HL-60/S4 treated with retinoic acid at 250 ng/mL for 4 days and 3 days (cell line): ENCODE measurements around the gene LCMT1.

Experiments
- in situ Hi-C: fragments of 300-500 bp; cut with MboI; formaldehyde crosslinking; loops from 2 replicates; pipeline ENCODE4 v1.7.0; 2022; ENCODE audit warnings: low sequenced_read_pairs

The LCMT1 gene

GRCh38 chr16:25187491-25187795 is 75.9 kb downstream of the LCMT1 start:
- in situ Hi-C loops: no loop called here

GRCh38 chr16:25189305-25189704 is 77.8 kb downstream of the LCMT1 start:
- in situ Hi-C loops: no loop called here

GRCh38 chr16:25192096-25192495 is 80.6 kb downstream of the LCMT1 start:
- in situ Hi-C loops: no loop called here

- in situ Hi-C loops: no loop called here
Measured at GRCh38 chr16:25194273-25194878, 82.8 kb downstream of the LCMT1 start.

- in situ Hi-C loops: no loop called here
Measured at GRCh38 chr16:25198021-25198420, 86.5 kb downstream of the LCMT1 start.

GRCh38 chr16:25199457-25199856 is 87.9 kb downstream of the LCMT1 start:
- in situ Hi-C loops: no loop called here

- in situ Hi-C loops: no loop called here
Measured at GRCh38 chr16:25210758-25211157, 99.2 kb downstream of the LCMT1 start.

GRCh38 chr16:25212636-25213035 is 101.1 kb downstream of the LCMT1 start:
- in situ Hi-C loops: no loop called here

- in situ Hi-C loops: no loop called here
Measured at GRCh38 chr16:25213709-25214397, 102.3 kb downstream of the LCMT1 start.

- in situ Hi-C loops: no loop called here
Measured at GRCh38 chr16:25217112-25217511, 105.6 kb downstream of the LCMT1 start.

GRCh38 chr16:25217921-25218320 is 106.4 kb downstream of the LCMT1 start:
- in situ Hi-C loops: no loop called here

- in situ Hi-C loops: no loop called here
Measured at GRCh38 chr16:25219070-25219737, 107.7 kb downstream of the LCMT1 start.

GRCh38 chr16:25222959-25223358 is 111.4 kb downstream of the LCMT1 start:
- in situ Hi-C loops: no loop called here

GRCh38 chr16:25223964-25224363 is 112.4 kb downstream of the LCMT1 start:
- in situ Hi-C loops: no loop called here

GRCh38 chr16:25224731-25225319 is 113.3 kb downstream of the LCMT1 start:
- in situ Hi-C loops: loop anchor here (25.0 kb wide), 1 partner anchor 163 kb away; no protein-coding TSS in a partner anchor
